Stimulated activated CD4-positive, alpha-beta T cell treated with anti-CD3 and anti-CD28 coated beads, Interleukin-15, amount 100 ng/mL, for 48 hours (primary cell): ENCODE measurements around the gene ITGA11.
A peak's percentile ranks its signal among the peaks of the same experiment; 100 is the strongest.

Experiments
- DNase-seq, 2 donors: peaks; one replicate each; pipeline ENCODE4 v3.0.0-alpha.2; 2020; ENCODE audit warnings: low read depth in 2 of 2

ITGA11 gene

GRCh38 chr15:68373028-68373427 is 58.9 kb downstream of the ITGA11 start:
- DNase-seq, result no peak

GRCh38 chr15:68372291-68372811 is 59.6 kb downstream of the ITGA11 start:
- DNase-seq, result no peak

GRCh38 chr15:68371851-68372250 is 60.1 kb downstream of the ITGA11 start:
- no peak for DNase-seq

GRCh38 chr15:68371160-68371559 is 60.8 kb downstream of the ITGA11 start:
- DNase-seq, result no peak

GRCh38 chr15:68370768-68371151 is 61.2 kb downstream of the ITGA11 start:
- no peak for DNase-seq

- DNase-seq, result no peak
Measured at GRCh38 chr15:68369931-68370767, 61.8 kb downstream of the ITGA11 start.

GRCh38 chr15:68368731-68369435 is 63.1 kb downstream of the ITGA11 start:
- no peak for DNase-seq

GRCh38 chr15:68367992-68368391 is 64.0 kb downstream of the ITGA11 start:
- no peak for DNase-seq

- no peak for DNase-seq
Measured at GRCh38 chr15:68367226-68367625, 64.7 kb downstream of the ITGA11 start.

GRCh38 chr15:68366314-68366713 is 65.6 kb downstream of the ITGA11 start:
- DNase-seq, result no peak

GRCh38 chr15:68365770-68366169 is 66.2 kb downstream of the ITGA11 start:
- no peak for DNase-seq

- DNase-seq, result peak in 1 of 2 donors; percentile 21
Measured at GRCh38 chr15:68365140-68365745, 66.7 kb downstream of the ITGA11 start.

GRCh38 chr15:68364660-68365035 is 67.3 kb downstream of the ITGA11 start:
- DNase-seq, result no peak

GRCh38 chr15:68364028-68364659 is 67.8 kb downstream of the ITGA11 start:
- DNase-seq, result no peak

- DNase-seq, result no peak
Measured at GRCh38 chr15:68363353-68363752, 68.6 kb downstream of the ITGA11 start.

GRCh38 chr15:68362537-68363126 is 69.3 kb downstream of the ITGA11 start:
- DNase-seq, result no peak

- DNase-seq, result no peak
Measured at GRCh38 chr15:68360721-68361120, 71.2 kb downstream of the ITGA11 start.

GRCh38 chr15:68356778-68357177 is 75.2 kb downstream of the ITGA11 start:
- DNase-seq, result no peak

- no peak for DNase-seq
Measured at GRCh38 chr15:68354923-68355322, 77.0 kb downstream of the ITGA11 start.

- no peak for DNase-seq
Measured at GRCh38 chr15:68354268-68354667, 77.7 kb downstream of the ITGA11 start.

GRCh38 chr15:68353421-68354135 is 78.4 kb downstream of the ITGA11 start:
- DNase-seq, result no peak
